ENCODE results near the gene SHQ1.
"Not testable (repeated sequence)": the region's sequence is repeated elsewhere in the genome, so short reads cannot be mapped to it uniquely, and the experiment has no call there.

SHQ1 gene

GRCh38 chr3:72800869-72801268 is 47.4 kb downstream of the SHQ1 start:
- DNase-seq, result no peak

- no peak for DNase-seq
These were observed 49.6 kb downstream of the SHQ1 start for GRCh38 chr3:72798552-72799195.

GRCh38 chr3:72797773-72798543 is 50.3 kb downstream of the SHQ1 start:
- peak in 1 of 14 donors; percentile 5 for DNase-seq

GRCh38 chr3:72794079-72794478 is 54.2 kb downstream of the SHQ1 start:
- no peak for DNase-seq

- no peak for DNase-seq
These were observed 57.1 kb downstream of the SHQ1 start for GRCh38 chr3:72791161-72791560.

GRCh38 chr3:72789786-72790185 is 58.5 kb downstream of the SHQ1 start:
- DNase-seq, result no peak

- DNase-seq, result not testable (repeated sequence)
These were observed 60.0 kb downstream of the SHQ1 start for GRCh38 chr3:72788232-72788631.

- no peak for DNase-seq
These were observed 61.6 kb downstream of the SHQ1 start for GRCh38 chr3:72786668-72787067.

GRCh38 chr3:72784226-72784625 is 64.0 kb downstream of the SHQ1 start:
- no peak for DNase-seq

GRCh38 chr3:72782521-72782920 is 65.7 kb downstream of the SHQ1 start:
- no peak for DNase-seq

GRCh38 chr3:72769758-72770540 is 78.3 kb downstream of the SHQ1 start:
- no peak for DNase-seq

- no peak for DNase-seq
These were observed 79.3 kb downstream of the SHQ1 start for GRCh38 chr3:72768936-72769335.

- DNase-seq, result peak in 1 of 14 donors; percentile 25
These were observed 79.8 kb downstream of the SHQ1 start for GRCh38 chr3:72768481-72768880.

- peak in 6 of 14 donors; percentile 5 to 44 (median 10) for DNase-seq
These were observed 80.2 kb downstream of the SHQ1 start for GRCh38 chr3:72768006-72768441.

GRCh38 chr3:72766866-72767265 is 81.4 kb downstream of the SHQ1 start:
- no peak for DNase-seq

- DNase-seq, result no peak
These were observed 84.3 kb downstream of the SHQ1 start for GRCh38 chr3:72763751-72764440.

- no peak for DNase-seq
These were observed 86.8 kb downstream of the SHQ1 start for GRCh38 chr3:72761410-72761809.

- DNase-seq, result no peak
These were observed 88.0 kb downstream of the SHQ1 start for GRCh38 chr3:72760225-72760624.

- DNase-seq, result no peak
These were observed 91.3 kb downstream of the SHQ1 start for GRCh38 chr3:72756900-72757299.

- no peak for DNase-seq
These were observed 93.7 kb downstream of the SHQ1 start for GRCh38 chr3:72754582-72754981.

- no peak for DNase-seq
These were observed 94.8 kb downstream of the SHQ1 start for GRCh38 chr3:72753495-72753894.

- DNase-seq, result peak in 1 of 14 donors; percentile 5
These were observed 97.8 kb downstream of the SHQ1 start for GRCh38 chr3:72750405-72750965.

Measured in C1 segment of cervical spinal cord (tissue), 14 donors.